Heart right ventricle (tissue), 16 donors: Measurements from ENCODE around the gene SLC17A8. TPM values are rescaled to one million over a fixed set of nuclear protein-coding genes. Genes with fewer than 3 reads are reported as not detected.
"Not testable (repeated sequence)": the region's sequence is repeated elsewhere in the genome, so short reads cannot be mapped to it uniquely, and the experiment has no call there.

ENCODE experiments used
- ATAC-seq, 8 donors: fragments of 200-7000 bp; cut with Tn5 transposase; one replicate each; pipeline ENCODE4 v1.9.1; 2020; ENCODE audit warnings: mild to moderate bottlenecking in 8 of 8, moderate library complexity in 8 of 8, moderate number of reproducible peaks in 1 of 8
- DNase-seq, 2 donors: peaks; one replicate each; pipeline ENCODE4 v3.0.0-alpha.2; 2020
- H3K27ac ChIP-seq, 10 donors: fragments of 200-600 bp; sonication (generic) in 2 of 10; one replicate each; pipeline versions ENCODE4 v1.5.0 to v1.8.0; 2020 to 2022; ENCODE audit warnings: mild to moderate bottlenecking in 3 of 10
- H3K27me3 ChIP-seq, 7 donors: fragments of 200-600 bp; one replicate each; pipeline ENCODE4 v1.8.0; 2021 to 2022; ENCODE audit warnings: mild to moderate bottlenecking in 2 of 7
- H3K36me3 ChIP-seq, 9 donors: fragments of 200-600 bp; sonication (generic) in 1 of 9; one replicate each; pipeline versions ENCODE4 v1.5.0 to v1.8.0; 2020 to 2022; ENCODE audit warnings: mild to moderate bottlenecking in 2 of 9
- H3K4me1 ChIP-seq, 9 donors: fragments of 200-600 bp; sonication (generic) in 1 of 9; one replicate each; pipeline versions ENCODE4 v1.5.0 to v1.8.0; 2020 to 2022; ENCODE audit warnings: mild to moderate bottlenecking in 4 of 9
- H3K4me3 ChIP-seq, 10 donors: fragments of 200-600 bp; sonication (generic) in 2 of 10; one replicate each; pipeline versions ENCODE4 v1.5.0 to v1.8.0; 2020 to 2022; ENCODE audit warnings: mild to moderate bottlenecking in 7 of 10, moderate library complexity in 2 of 10
- H3K9me3 ChIP-seq, 11 donors: fragments of 200-600 bp in 10 of 11; sonication (generic) in 2 of 11; one replicate each; pipeline versions ENCODE4 v1.5.0 to v1.8.0; 2013 to 2022; ENCODE audit warnings: mild to moderate bottlenecking in 2 of 11, control low read depth in 1 of 11, moderate library complexity in 1 of 11
- WGBS, 2 donors: extraction: QIAGEN DNeasy Blood & Tissue Kit; methylation state at CpG; one replicate each; pipeline ENCODE4 v1.1.7; 2013; ENCODE audit warnings: inconsistent platforms in 1 of 2; 5-methylcytosine and 5-hydroxymethylcytosine counted together
- intact Hi-C, 10 donors: fragments of 100-400 bp; cut with DNase I; formaldehyde crosslinking; loops; one replicate each; pipeline versions ENCODE4 v1.11.1 to v1.14.2; 2022
- polyA plus RNA-seq, 2 donors: library from polyadenylated mRNA; stranded (reverse); fragments of 200-250 nt; gene quantifications; one replicate each; pipeline ENCODE4 v1.2.3, GENCODE V29; 2013
- total RNA-seq, 10 donors: library from RNA; stranded (reverse); fragmentation: NEBNext Ultra II Directional in 3 of 10; extraction: Animal tissue kit (Norgen Biotek cat#: 25700) in 3 of 10; gene quantifications; one replicate each; pipeline versions ENCODE4 v1.2.1 to v1.2.4, GENCODE V29; 2021 to 2023
- TF ChIP-seq, protein P1 (sequence below), 9 donors: fragments of 200-600 bp; sonication (generic) in 2 of 9; IDR thresholded peaks; one replicate each; pipeline versions ENCODE4 v1.5.0 to v1.8.0; 2021 to 2022; ENCODE audit warnings: antibody characterized with exemption in 9 of 9, mild to moderate bottlenecking in 5 of 9, moderate library complexity in 1 of 9
- donor health status: Arrhythmogenic right ventricular cardiomyopathy.
- donor health status: ischemic (EF 13 %, LVEDD 7.1; RV severe dilation, severe dysfunction).
- donor health status: healthy with polysubstance abuse.
- donor health status: DM: no; HTN: yes; CAD: no.
- donor health status: DM: no; HTN: no; CAD: no.
- donor health status: ischemic (EF 25% LVEDD 6.9; RV normal size, moderate dysfunction).
- donor health status: ischemic (EF 25% LVEDD 5.7; RV mildly dilated, moderate dysfunction).
- donor health status: healthy.
- donor health status: DM: yes; HTN: yes; CAD: no.
- donor health status: Ischemic cardiomyopathy.
- donor health status: ischemic (EF 35%, LVEDD 5.7; RV mildly dilated, moderate dysfunction).
- donor health status: nonischemic (EF 11% LVEDD 7.7; RV severe dilation, severe dysfunction).
- donor health status: DM: yes; HTN: yes; CAD: no.
- donor health status: PGD.
- donor health status: ischemic (EF 29% LVEDD 5.4; RV normal size, mild dysfunction).
- donor health status: nonischemic (EF 23%, LVEDD 6.1; RV moderate dilation, normal function).

SLC17A8 gene
- total and polyA plus RNA-seq, 12 donors = 0.08 to 0.17 TPM; not detected in 10

DNA sequence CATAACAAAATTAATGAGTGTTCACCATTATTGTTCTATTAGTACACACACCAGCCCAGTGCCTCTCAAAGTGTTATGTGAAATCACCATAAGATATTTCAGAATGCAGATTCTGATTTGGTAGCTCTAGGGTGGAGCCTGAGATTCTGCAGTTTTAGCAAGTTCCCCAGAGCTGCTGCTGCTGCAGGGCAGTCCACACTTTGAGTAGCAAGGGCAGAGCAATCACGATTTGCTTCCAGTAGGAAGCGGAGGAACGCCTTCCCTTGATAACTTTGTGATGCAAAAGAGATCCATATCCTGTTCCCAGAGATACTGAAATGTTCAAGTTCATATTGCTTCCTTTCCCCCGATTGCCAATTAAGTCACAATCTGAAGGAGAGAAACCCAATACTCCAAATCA lies 57.9 kb downstream of the SLC17A8 start:
- DNase-seq (no peak), ATAC-seq (no peak)
- no peak overlapping the region for H3K27ac ChIP-seq
- H3K36me3 ChIP-seq = no peaks in the 10 kb centered on the region
- TF ChIP-seq, protein P1, sequence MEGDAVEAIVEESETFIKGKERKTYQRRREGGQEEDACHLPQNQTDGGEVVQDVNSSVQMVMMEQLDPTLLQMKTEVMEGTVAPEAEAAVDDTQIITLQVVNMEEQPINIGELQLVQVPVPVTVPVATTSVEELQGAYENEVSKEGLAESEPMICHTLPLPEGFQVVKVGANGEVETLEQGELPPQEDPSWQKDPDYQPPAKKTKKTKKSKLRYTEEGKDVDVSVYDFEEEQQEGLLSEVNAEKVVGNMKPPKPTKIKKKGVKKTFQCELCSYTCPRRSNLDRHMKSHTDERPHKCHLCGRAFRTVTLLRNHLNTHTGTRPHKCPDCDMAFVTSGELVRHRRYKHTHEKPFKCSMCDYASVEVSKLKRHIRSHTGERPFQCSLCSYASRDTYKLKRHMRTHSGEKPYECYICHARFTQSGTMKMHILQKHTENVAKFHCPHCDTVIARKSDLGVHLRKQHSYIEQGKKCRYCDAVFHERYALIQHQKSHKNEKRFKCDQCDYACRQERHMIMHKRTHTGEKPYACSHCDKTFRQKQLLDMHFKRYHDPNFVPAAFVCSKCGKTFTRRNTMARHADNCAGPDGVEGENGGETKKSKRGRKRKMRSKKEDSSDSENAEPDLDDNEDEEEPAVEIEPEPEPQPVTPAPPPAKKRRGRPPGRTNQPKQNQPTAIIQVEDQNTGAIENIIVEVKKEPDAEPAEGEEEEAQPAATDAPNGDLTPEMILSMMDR (IDR thresholded peaks at IDR 0.05) = no peak
- H3K4me3 ChIP-seq = no peak overlapping the region
- no peaks in the 10 kb centered on the region for H3K27me3 ChIP-seq
- WGBS, 2 donors = 38 to 45% methylated on average over 4 of the region's 4 CpGs
- H3K9me3 ChIP-seq = no peaks in the 10 kb centered on the region
- H3K4me1 ChIP-seq = no peaks in the 10 kb centered on the region
- intact Hi-C loops = no loop called here

DNA sequence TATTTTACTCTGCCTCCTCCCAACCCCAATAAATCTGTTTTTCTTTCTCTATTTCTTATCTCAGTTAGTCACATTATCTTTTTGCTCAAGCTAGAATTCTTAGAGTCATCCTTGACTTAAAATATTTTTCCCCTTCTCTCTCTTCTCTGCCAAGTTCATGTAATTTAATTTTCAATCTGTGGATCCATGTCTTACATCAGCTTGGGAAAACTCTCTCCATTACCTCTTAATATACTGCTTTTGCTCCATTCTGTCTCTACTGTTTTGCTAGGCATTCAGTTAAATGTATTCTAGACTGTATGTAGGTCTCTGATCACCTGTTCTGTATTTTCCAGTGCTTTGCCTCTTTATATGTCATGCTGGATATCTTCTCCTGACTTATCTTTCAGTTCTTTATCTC lies 65.8 kb downstream of the SLC17A8 start:
- H3K9me3 ChIP-seq = peaks cover 0 to 17% (median 2%) of the 10 kb centered on the region in 11 donors
- no peak overlapping the region for H3K4me3 ChIP-seq
- H3K4me1 ChIP-seq = no peaks in the 10 kb centered on the region
- H3K36me3 ChIP-seq = no peaks in the 10 kb centered on the region
- no peak for ATAC-seq
- DNase-seq = no peak
- no peak overlapping the region for H3K27ac ChIP-seq
- TF ChIP-seq, protein P1 (IDR thresholded peaks at IDR 0.05) = no peak
- H3K27me3 ChIP-seq = no peaks in the 10 kb centered on the region
- intact Hi-C loops = no loop called here

DNA sequence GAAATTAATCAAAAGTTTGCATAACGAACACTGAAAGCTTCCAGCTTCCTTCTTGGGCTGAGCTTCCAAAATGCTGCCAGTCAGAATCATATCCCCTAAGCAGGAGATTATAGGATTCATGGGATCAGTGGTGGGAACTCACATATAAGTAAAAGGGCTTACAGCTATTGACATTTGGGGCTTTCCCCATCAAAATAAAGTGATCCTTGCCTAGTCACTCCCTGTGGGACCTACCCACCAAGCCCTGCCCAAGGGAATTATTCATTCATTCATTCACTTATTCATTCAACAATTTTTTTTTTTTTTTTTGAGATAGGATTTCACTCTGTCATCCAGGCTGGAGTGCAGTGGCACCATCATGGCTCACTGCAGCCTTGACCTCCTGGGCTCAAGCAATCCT lies 69.3 kb downstream of the SLC17A8 start:
- intact Hi-C loops = no loop called here
- TF ChIP-seq, protein P1 (IDR thresholded peaks at IDR 0.05) = no peak
- WGBS, 2 donors = 21 to 31% methylated on average over 1 of the region's 1 CpG
- Histone ChIP-seq H3K27ac (no peak overlapping the region), H3K9me3 (peaks cover 0 to 26% (median 2%) of the 10 kb centered on the region in 11 donors), H3K27me3 (no peaks in the 10 kb centered on the region), H3K4me3 (no peak overlapping the region), H3K36me3 (no peaks in the 10 kb centered on the region), H3K4me1 (no peaks in the 10 kb centered on the region)
- DNase-seq (no peak), ATAC-seq (no peak)

DNA sequence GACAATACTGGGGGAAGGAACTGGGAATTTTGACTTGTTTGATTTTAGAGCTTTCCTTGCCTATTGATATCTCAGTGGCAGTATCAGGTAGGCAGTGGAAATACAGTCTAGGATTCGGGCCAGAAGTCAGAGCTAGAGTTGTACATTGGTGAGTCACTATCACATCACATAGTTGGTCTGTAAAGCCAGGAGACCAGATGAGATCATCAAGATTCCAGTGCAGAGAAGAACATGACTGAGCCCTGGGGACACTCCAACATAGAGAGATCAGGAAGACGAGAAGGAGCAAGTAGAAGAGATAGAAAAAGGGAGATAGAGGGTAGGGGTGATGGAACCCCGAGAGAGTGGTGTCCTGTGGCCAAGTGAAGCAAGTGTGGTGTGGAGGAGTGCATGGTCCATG lies 70.2 kb downstream of the SLC17A8 start:
- H3K9me3 ChIP-seq = peaks cover 0 to 26% (median 2%) of the 10 kb centered on the region in 11 donors
- no peaks in the 10 kb centered on the region for H3K36me3 ChIP-seq
- H3K4me3 ChIP-seq = no peak overlapping the region
- WGBS, 2 donors = 64 to 67% methylated on average over 3 of the region's 3 CpGs
- no peak overlapping the region for H3K27ac ChIP-seq
- intact Hi-C loops = no loop called here
- no peaks in the 10 kb centered on the region for H3K4me1 ChIP-seq
- DNase-seq = no peak
- H3K27me3 ChIP-seq = peaks cover 0 to 2% (median 0%) of the 10 kb centered on the region in 7 donors
- no peak for ATAC-seq
- TF ChIP-seq, protein P1 (IDR thresholded peaks at IDR 0.05) = no peak

DNA sequence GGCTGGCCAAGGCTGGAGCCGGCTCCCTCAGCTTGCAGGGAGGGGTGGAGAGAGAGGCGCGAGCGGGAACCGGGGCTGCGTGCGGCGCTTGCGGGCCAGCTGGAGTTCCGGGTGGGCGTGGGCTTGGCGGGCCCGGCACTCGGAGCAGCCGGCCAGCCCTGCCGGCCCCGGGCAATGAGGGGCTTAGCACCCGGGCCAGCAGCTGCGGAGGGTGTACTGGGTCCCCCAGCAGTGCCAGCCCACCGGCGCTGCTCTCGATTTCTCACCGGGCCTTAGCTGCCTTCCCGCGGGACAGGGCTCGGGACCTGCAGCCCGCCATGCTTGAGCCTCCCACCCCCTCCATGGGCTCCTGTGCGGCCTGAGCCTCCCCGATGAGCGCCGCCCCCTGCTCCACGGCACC lies 73.4 kb downstream of the SLC17A8 start:
- H3K4me1 ChIP-seq, ATAC-seq, H3K27ac ChIP-seq, intact Hi-C loops, H3K27me3 ChIP-seq, DNase-seq, H3K4me3 ChIP-seq, H3K36me3 ChIP-seq: not testable (repeated sequence)
- peaks cover 0 to 15% (median 0%) of the 10 kb centered on the region in 11 donors for H3K9me3 ChIP-seq
- 96 to 100% methylated on average over 8 to 30 of the region's 32 CpGs for WGBS, 2 donors
